A549 treated with Hydrocortisone at 1 μM for 4 hours (cell line): ENCODE data around the gene CRIP2. TPM values are rescaled to one million over a fixed set of nuclear protein-coding genes. Genes with fewer than 3 reads are reported as not detected.

ENCODE experiments used
- total RNA-seq: library from RNA; stranded (reverse); fragments of 200-300 nt; extraction: Qiagen RNA extraction; gene quantifications from 5 replicates; pipeline ENCODE4 v1.2.3, GENCODE V29; 2022

CRIP2 gene, protein sequence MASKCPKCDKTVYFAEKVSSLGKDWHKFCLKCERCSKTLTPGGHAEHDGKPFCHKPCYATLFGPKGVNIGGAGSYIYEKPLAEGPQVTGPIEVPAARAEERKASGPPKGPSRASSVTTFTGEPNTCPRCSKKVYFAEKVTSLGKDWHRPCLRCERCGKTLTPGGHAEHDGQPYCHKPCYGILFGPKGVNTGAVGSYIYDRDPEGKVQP
- total RNA-seq: 116 to 208 TPM (median 198 TPM) in 5 replicates

GRCh38 chr14:105474483-105475268 is at the start of gene CRIP2:
TSS of gene CRIP2 (plus strand) at chr14:105474821. CDS start at chr14:105474863, 42 bp downstream.

GRCh38 chr14:105486163-105486973 is 11.7 kb downstream of the CRIP2 start, which contains the start of gene CRIP1:
TSS of gene CRIP1 (plus strand) at chr14:105486886. CDS start at chr14:105487260, 374 bp downstream.

GRCh38 chr14:105490572-105491365 is 16.1 kb downstream of the CRIP2 start, which contains the start of gene TEDC1:
TSS of gene TEDC1 (plus strand) at chr14:105491246. CDS start at chr14:105491376, 130 bp downstream.

DNA sequence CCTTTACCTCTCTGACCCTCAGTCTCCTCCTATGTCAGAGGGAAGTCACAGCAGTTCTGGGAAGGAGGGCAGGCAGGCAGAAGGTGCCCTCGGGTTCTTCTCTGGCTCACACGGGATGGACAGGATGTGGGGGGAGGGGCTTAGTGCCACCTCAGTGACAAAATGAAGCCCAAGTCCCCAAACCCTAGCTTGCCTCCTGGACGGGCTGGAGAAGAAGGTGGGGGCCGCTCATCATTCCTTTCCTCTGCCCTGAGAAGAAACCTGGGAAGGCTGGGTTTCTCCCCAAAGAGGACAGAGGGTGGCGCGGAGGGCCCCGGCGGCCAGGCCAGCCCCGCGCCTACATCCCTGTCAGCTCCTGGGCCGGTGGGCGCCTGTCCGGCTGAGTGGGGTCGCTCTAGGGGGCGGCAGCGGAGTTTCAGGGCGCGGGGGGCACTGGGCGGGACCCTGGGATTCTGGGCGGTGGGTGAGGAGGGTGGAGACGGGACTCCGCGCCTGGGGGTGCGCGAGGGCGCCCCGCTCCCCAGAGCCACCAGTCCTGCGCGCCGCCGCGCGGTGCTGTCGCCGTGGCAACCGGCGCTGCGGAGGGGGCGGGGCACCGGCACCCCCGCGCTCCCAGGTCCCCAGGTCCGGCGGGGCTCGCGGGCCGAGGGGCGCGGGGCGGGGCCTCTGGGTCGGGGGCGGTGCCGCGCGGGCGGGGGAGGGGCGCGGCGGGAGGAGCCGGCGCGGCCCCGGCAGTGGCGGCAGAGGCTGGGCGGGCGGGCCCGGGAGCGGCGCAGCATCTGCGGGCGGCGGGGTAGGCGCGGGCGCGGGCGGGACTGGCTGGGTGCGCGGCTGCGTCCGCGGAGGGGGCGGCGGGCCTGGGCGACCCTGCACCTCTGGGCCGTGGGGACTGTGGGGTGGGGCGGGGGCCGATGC is 51.5 kb downstream of the CRIP2 start, which contains the start of gene TMEM121:
TSS of gene TMEM121 (plus strand) at position 723 of the 915 bp plus-strand sequence. CDS start 2,252 bp downstream, outside the sequence.

Other genes starting within 250 kb of the CRIP2 start
- gene BTBD6, start 226.3 kb upstream of the CRIP2 start, total RNA-seq: 34.7 to 45.9 TPM (median 41.4 TPM) in 5 replicates
- 24.9 to 27.6 TPM (median 26.4 TPM) in 5 replicates for gene BRF1, start 173.8 kb upstream of the CRIP2 start, total RNA-seq
- gene PACS2, start 160.1 kb upstream of the CRIP2 start, total RNA-seq: 22.7 to 28.3 TPM (median 24.5 TPM) in 5 replicates
- gene TEX22, start 76.3 kb upstream of the CRIP2 start, total RNA-seq: 0.32 to 0.84 TPM (median 0.36 TPM) in 5 replicates
- 63.5 to 81.3 TPM (median 77.4 TPM) in 5 replicates for gene MTA1, start 55.0 kb upstream of the CRIP2 start, total RNA-seq
- gene CRIP1, start 12.1 kb downstream of the CRIP2 start, total RNA-seq: 1,531 to 1,939 TPM (median 1,820 TPM) in 5 replicates
- gene TEDC1, start 16.4 kb downstream of the CRIP2 start, total RNA-seq: 33.2 to 45.8 TPM (median 44.2 TPM) in 5 replicates
- 4.6 to 9.5 TPM (median 8.0 TPM) in 5 replicates for gene TMEM121, start 51.8 kb downstream of the CRIP2 start, total RNA-seq